PC-3 (cell line): ENCODE results near the gene FTO.

Experiments
- CTCF ChIP-seq: fragments of 300-600 bp; sonication (generic); conservative IDR thresholded peaks from 2 replicates; pipeline ENCODE4 v1.5.1; 2017; ENCODE audit warnings: antibody characterized with exemption, low read depth, mild to moderate bottlenecking, low read length
- EZH2 ChIP-seq: fragments of 300-600 bp; sonication (generic); IDR thresholded peaks from one replicate; pipeline ENCODE4 v1.6.1; 2017; ENCODE audit warnings: antibody characterized with exemption, mild to moderate bottlenecking, low read length; ENCODE audit not compliant: unreplicated experiment
- EZH2phosphoT487 ChIP-seq: fragments of 300-600 bp; sonication (generic); IDR thresholded peaks from 2 replicates; pipeline ENCODE4 v1.6.1; 2018; ENCODE audit warnings: mild to moderate bottlenecking, antibody characterized with exemption, low read length, borderline replicate concordance

GRCh38 chr16:54015147-54015546 is 311.2 kb downstream of the FTO start:
- TF ChIP-seq CTCF = no peak
- no peak for TF ChIP-seq EZH2phosphoT487
- TF ChIP-seq EZH2 = no peak
